Measurements from ENCODE around the gene ADORA3.

ADORA3 gene

DNA sequence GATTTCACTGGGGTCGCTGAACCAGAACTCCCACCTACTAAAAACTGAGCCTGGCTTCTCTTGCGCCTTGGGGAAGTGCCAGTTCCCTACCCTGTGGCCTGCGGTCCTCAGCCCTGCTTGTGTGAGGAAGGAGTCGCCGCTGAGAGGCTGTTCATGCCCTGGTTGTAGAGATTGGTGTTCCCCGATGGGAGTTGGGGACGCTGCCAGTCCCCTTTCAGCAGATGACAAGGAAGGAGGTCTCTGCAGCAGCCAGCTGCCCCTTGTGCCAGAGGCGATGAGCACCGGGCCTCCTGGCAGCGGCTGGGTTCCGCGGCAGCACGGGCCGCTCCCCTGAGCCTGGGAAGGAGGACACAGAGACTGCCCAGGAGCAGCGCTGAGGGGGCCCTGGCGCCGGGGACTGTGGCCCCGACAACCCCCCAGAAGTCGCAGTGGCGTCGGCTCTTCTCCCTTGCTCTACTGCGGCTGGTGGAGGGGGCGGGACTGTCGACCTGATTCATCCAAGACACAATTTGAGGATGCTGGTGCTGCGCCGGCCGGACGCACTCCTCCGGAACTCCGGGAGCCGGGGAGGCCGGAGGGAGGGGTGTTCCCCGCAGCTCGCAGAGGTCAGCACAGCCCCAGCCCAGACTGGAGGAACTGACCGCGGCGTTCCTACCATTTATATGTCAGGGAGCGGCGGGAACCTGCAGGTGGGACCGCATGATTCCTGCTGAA is 12.0 kb upstream of the ADORA3 start:
- H3K27ac Mint-ChIP-seq: no peak overlapping the region
- intact Hi-C loops (cut with micrococcal nuclease): loop anchor here (2.0 kb wide), 2 partner anchors 77 to 139 kb away; no protein-coding TSS in a partner anchor

DNA sequence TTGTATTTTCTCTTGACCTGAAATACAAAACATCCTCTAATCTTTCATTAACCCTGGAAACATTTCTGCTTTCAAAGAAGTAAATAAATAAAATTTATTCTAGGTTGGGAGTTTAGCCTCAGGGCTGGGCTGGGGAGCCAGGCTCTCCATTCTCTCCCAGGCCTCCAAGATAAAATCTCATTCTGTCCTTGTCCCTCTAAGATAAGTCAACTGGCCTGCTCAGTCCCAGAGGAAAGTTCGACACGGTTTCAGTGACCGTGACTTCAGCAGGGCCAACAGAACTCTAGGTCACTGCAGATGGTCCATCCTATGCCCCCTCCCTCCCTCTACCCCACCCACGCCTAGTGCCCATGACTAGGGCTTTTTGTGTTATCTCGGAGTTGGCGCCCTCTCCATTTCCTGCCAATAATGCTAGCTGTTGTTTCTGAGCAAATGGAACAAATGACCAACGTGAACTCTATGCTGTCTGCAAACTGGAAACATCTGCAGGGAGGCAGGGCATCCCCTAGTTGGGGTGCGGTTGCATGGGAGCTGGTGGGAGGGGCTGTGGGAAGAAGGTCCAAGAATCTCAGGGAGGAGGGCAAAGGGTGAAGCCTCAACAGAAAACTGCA is 10.1 kb upstream of the ADORA3 start:
- intact Hi-C loops (cut with micrococcal nuclease): loop anchor here (2.0 kb wide), 1 partner anchor 141 kb away; no protein-coding TSS in a partner anchor
- peaks cover 41% of the 10 kb centered on the region for H3K4me1 Mint-ChIP-seq (ENCODE audit: low read depth)
- no peaks in the 10 kb centered on the region for H3K27me3 Mint-ChIP-seq
- H3K9me3 Mint-ChIP-seq: no peaks in the 10 kb centered on the region
- H3K4me3 Mint-ChIP-seq: no peak overlapping the region
- no peak overlapping the region for H3K27ac Mint-ChIP-seq
- H3K36me3 Mint-ChIP-seq (ENCODE audit: low read depth): peaks cover 8% of the 10 kb centered on the region

More for the DNA sequence above, 12.0 kb upstream of the ADORA3 start:
- Mint-ChIP-seq H3K27me3 (no peaks in the 10 kb centered on the region), H3K4me1 (ENCODE audit: low read depth) (peaks cover 41% of the 10 kb centered on the region), H3K36me3 (ENCODE audit: low read depth) (peaks cover 8% of the 10 kb centered on the region), H3K9me3 (no peaks in the 10 kb centered on the region), H3K4me3 (peak overlapping the region; percentile 84)

DNA sequence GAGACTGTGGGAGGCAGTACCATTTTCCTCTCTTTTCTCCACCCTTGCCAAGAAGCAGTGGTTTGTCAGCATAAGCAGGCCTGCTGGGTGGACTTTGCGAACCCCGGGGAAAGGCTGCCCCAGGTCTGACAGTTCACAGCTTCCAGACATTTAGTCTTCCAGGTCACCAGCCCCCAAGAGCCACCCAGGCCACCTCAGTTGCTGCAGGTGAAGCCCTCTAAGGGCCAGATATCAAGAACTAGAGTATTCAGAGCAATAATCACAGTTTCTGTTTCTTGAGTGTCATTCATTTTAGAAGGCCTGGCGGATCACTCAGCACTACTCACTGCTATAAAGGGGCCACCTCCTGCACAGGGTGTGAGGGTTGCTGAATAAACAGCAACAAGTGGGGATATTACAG is 9.5 kb upstream of the ADORA3 start:
- H3K27ac Mint-ChIP-seq: no peak overlapping the region
- peaks cover 41% of the 10 kb centered on the region for H3K4me1 Mint-ChIP-seq (ENCODE audit: low read depth)
- no peaks in the 10 kb centered on the region for H3K9me3 Mint-ChIP-seq
- intact Hi-C loops (cut with micrococcal nuclease): no loop called here
- H3K27me3 Mint-ChIP-seq: no peaks in the 10 kb centered on the region
- peaks cover 8% of the 10 kb centered on the region for H3K36me3 Mint-ChIP-seq (ENCODE audit: low read depth)
- no peak overlapping the region for H3K4me3 Mint-ChIP-seq

DNA sequence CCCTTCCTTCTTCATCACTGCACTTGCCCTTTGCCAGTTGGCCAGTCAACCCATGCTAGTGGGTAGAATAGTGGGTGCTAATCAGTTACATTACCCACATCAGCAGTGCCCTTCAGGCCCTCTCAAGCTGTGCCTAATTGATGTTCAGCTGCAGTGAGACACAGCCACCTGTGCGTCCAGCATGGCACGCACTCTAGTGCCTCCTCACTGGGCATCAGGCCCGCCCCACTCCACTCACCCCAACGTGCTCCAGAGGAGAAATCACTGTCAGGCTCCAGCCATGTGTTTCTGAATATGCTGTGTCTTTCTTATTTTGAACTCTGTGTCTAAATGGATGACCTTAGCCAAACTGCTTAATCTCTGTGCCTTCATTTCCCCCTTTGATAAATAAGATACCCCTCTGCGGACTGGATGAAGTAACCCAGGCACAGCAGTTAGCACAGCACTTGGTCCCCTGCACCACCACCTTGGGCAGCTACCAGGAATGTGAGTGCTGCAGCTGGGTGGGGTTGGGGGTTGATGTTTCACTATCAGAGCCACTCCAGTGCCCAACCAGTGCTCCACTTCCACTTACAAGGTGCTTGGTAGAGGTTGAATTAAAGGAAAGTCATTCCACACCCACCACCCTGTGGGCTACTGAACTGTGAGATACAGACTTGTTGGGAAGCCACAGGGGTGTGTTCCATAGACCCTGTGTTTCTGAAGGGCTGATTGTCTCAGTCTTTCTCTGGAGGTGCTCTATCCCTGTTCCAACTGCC is 8.9 kb upstream of the ADORA3 start:
- Mint-ChIP-seq H3K27ac (no peak overlapping the region), H3K4me3 (no peak overlapping the region), H3K27me3 (no peaks in the 10 kb centered on the region), H3K9me3 (no peaks in the 10 kb centered on the region), H3K4me1 (ENCODE audit: low read depth) (peaks cover 39% of the 10 kb centered on the region), H3K36me3 (ENCODE audit: low read depth) (peaks cover 8% of the 10 kb centered on the region)
- intact Hi-C loops (cut with micrococcal nuclease): no loop called here

DNA sequence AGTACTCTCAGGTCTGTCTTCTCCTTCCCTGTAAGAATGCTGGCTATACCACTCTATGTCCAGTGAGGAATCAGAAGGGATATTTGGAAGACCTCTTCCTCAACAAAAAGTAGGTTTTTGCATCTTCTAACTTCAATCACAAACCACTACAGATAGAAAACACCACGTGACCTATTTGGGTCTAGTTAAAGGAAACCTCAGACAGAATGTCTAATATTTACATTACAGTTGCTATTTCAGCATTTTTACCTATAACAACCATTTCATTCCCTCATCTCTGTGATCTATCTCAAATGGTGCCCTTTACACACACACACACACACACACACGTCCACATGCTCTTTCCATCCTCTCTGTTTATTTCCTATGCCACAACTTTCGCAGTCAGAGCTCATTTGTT is 7.9 kb upstream of the ADORA3 start:
- no peaks in the 10 kb centered on the region for H3K9me3 Mint-ChIP-seq
- intact Hi-C loops (cut with micrococcal nuclease): no loop called here
- H3K27ac Mint-ChIP-seq: no peak overlapping the region
- H3K36me3 Mint-ChIP-seq (ENCODE audit: low read depth): peaks cover 8% of the 10 kb centered on the region
- no peak overlapping the region for H3K4me3 Mint-ChIP-seq
- H3K27me3 Mint-ChIP-seq: no peaks in the 10 kb centered on the region
- peaks cover 33% of the 10 kb centered on the region for H3K4me1 Mint-ChIP-seq (ENCODE audit: low read depth)

DNA sequence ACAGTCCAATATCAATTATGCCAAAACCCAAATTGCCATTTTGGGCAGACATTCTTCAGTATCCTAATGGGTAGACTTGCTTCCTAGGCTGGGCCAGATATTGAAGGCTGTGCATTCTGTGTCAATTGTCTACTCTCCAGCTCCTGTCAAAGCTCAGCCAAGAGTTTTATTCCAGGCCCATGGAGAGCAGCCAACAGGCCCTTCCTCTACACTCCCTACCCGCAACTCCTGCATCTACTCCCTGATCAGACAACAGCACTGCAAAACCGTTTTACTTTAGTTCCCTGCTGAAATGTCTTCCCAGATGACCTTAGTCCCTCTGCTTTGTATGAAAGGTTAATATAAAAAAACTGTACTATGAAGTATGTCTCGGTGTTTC is 6.6 kb upstream of the ADORA3 start:
- intact Hi-C loops (cut with micrococcal nuclease): loop anchor here (2.0 to 5.0 kb wide), 2 partner anchors 38 to 111 kb away; partner anchors contain the start of gene C1orf162
- Mint-ChIP-seq H3K9me3 (no peaks in the 10 kb centered on the region), H3K27ac (no peak overlapping the region), H3K4me1 (ENCODE audit: low read depth) (peaks cover 33% of the 10 kb centered on the region), H3K27me3 (no peaks in the 10 kb centered on the region), H3K4me3 (no peak overlapping the region), H3K36me3 (ENCODE audit: low read depth) (no peaks in the 10 kb centered on the region)

DNA sequence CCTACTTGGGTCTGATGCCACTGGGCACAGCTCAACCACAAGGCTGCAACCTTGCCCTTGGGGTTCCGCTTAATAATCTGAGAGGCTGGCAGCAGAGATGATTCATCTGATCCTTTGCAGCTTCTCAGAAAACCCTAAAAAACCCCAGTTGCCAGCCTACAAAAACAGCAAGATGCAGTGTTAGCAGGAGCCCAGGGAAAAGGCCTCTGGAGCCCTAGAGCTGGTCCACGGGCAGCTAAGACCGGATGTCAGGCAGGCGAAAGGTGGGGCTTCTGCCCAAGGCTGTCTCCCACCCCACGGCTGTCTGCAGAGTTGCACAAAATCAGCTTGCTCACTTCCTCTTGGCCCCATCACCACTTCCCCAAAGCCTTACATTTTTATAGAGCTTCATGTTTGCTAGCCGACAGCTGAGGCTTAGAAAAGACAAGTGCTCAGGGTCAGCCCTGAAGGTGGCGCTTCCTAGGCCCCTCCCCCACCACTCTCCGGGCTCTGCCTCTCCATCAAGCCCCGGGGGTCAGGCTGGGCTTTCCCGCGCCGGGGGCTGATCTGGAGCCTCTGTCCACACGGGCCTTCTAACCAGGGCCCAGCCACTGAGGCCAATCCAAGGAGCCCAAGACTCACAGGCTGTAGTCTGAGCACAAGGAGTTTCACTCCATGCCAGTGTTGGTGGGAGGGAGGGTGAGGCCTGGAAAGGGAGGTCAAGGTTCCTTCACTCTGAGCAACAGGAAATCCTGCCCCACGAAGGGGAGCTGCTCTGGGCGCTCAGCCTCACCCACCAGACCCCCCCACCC is 4.2 kb upstream of the ADORA3 start:
- intact Hi-C loops (cut with micrococcal nuclease): loop anchor here (1.0 to 5.0 kb wide), 5 partner anchors 27 to 149 kb away; partner anchors contain the start of genes ATP5PB, C1orf162 and WDR77
- peaks cover 5% of the 10 kb centered on the region for H3K36me3 Mint-ChIP-seq (ENCODE audit: low read depth)
- H3K9me3 Mint-ChIP-seq: no peaks in the 10 kb centered on the region
- H3K27me3 Mint-ChIP-seq: no peaks in the 10 kb centered on the region
- H3K27ac Mint-ChIP-seq: no peak overlapping the region
- peak overlapping the region; percentile 59 for H3K4me3 Mint-ChIP-seq
- peaks cover 41% of the 10 kb centered on the region for H3K4me1 Mint-ChIP-seq (ENCODE audit: low read depth)

DNA sequence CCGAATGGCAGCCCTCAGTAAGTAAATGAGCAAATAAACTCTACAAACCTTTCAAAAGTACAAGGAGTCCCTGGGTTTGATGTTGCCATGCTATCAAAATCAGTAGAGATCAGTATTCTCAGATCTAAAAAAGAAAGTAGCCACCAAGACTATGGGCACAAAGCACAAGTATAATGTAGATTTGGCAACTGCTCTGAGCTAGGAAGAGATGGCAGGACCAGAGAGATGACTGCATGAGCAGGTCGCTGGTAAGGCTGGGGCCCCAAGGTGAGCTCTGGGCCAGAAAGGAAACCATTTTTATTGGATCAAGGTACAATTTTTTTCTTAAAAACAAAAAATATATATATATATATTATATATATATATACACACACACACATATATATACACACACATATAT is 3.1 kb upstream of the ADORA3 start:
- Mint-ChIP-seq H3K9me3 (no peaks in the 10 kb centered on the region), H3K4me3 (no peak overlapping the region), H3K36me3 (ENCODE audit: low read depth) (peaks cover 10% of the 10 kb centered on the region), H3K27ac (no peak overlapping the region), H3K4me1 (ENCODE audit: low read depth) (peaks cover 43% of the 10 kb centered on the region), H3K27me3 (no peaks in the 10 kb centered on the region)
- intact Hi-C loops (cut with micrococcal nuclease): loop anchor here (2.0 to 5.0 kb wide), 3 partner anchors 26 to 58 kb away; partner anchors contain the start of genes ATP5PB, C1orf162 and WDR77

DNA sequence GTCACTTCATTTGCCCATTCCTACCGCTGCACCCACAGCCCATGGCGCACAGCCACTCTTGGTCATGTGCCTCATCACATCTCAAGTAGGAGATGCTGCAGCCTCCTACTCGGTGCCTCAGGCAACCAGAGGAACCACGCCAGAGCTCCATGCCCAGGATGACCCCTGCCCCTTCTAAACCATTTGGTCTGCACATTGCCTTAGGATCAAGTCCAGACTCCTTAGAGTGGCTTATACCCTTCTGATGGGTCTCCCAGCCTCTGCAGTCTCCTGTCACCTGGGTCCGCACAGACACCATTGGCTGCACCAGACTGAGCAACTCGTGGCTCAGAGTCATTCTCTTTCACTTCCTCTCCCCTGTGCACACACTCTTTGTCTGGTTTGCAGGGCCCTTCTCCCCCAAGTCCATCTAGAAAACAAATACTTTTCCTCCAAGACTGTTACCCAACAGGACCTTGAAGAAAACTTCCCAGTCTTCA is 2.2 kb upstream of the ADORA3 start:
- no peak overlapping the region for H3K27ac Mint-ChIP-seq
- intact Hi-C loops (cut with micrococcal nuclease): loop anchor here (2.0 to 5.0 kb wide), 3 partner anchors 25 to 57 kb away; partner anchors contain the start of genes ATP5PB, C1orf162 and WDR77
- H3K4me3 Mint-ChIP-seq: peak overlapping the region; percentile 20
- no peaks in the 10 kb centered on the region for H3K27me3 Mint-ChIP-seq
- H3K36me3 Mint-ChIP-seq (ENCODE audit: low read depth): peaks cover 19% of the 10 kb centered on the region
- peaks cover 49% of the 10 kb centered on the region for H3K4me1 Mint-ChIP-seq (ENCODE audit: low read depth)
- H3K9me3 Mint-ChIP-seq: no peaks in the 10 kb centered on the region

DNA sequence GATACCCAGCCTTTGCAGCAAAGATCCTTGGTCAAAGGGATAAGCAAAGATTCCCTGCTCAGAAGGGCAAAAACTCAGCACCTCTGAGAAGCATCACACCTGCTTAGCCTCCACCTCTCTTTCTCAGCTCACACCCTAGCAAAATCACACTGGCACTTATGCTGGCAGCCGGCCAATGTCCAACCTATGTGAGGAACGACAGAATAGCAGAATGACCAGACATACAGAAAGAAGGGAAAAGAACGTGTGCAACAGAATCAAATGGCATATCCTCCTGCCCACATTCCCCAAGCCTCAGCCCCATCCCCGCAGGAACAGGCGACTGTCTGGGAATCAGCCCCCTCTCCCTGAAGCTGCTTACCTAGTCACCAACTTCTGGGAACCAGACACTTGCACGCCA is 664 bp upstream of the ADORA3 start:
- peak overlapping the region; percentile 33 for H3K4me3 Mint-ChIP-seq
- H3K27me3 Mint-ChIP-seq: no peaks in the 10 kb centered on the region
- H3K27ac Mint-ChIP-seq: no peak overlapping the region
- peaks cover 35% of the 10 kb centered on the region for H3K36me3 Mint-ChIP-seq (ENCODE audit: low read depth)
- peaks cover 7% of the 10 kb centered on the region for H3K9me3 Mint-ChIP-seq
- peaks cover 65% of the 10 kb centered on the region for H3K4me1 Mint-ChIP-seq (ENCODE audit: low read depth)
- intact Hi-C loops (cut with micrococcal nuclease): no loop called here

DNA sequence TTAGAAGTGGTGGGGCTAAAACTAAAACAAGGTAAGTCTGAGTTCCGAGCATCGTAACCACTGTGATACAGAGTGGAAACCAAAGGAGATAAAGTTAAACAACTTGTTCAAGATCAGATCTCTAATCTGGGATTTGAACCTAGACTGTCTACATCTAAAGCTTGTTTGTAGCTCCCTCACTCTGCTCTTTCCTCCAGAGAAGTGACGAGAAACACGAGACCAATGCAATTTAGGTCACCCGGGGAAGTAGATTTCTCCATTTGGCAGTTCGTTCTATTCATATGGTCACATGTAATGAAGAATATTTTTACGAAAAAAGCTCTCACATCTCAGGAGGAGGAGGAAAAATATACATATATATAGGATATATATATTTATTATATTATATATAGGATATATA is 1.8 kb downstream of the ADORA3 start:
- intact Hi-C loops (cut with micrococcal nuclease): no loop called here
- Mint-ChIP-seq H3K27ac (peak overlapping the region; percentile 63), H3K9me3 (peaks cover 9% of the 10 kb centered on the region), H3K4me3 (peak overlapping the region; percentile 74), H3K4me1 (ENCODE audit: low read depth) (peaks cover 87% of the 10 kb centered on the region), H3K27me3 (no peaks in the 10 kb centered on the region), H3K36me3 (ENCODE audit: low read depth) (peaks cover 44% of the 10 kb centered on the region)

DNA sequence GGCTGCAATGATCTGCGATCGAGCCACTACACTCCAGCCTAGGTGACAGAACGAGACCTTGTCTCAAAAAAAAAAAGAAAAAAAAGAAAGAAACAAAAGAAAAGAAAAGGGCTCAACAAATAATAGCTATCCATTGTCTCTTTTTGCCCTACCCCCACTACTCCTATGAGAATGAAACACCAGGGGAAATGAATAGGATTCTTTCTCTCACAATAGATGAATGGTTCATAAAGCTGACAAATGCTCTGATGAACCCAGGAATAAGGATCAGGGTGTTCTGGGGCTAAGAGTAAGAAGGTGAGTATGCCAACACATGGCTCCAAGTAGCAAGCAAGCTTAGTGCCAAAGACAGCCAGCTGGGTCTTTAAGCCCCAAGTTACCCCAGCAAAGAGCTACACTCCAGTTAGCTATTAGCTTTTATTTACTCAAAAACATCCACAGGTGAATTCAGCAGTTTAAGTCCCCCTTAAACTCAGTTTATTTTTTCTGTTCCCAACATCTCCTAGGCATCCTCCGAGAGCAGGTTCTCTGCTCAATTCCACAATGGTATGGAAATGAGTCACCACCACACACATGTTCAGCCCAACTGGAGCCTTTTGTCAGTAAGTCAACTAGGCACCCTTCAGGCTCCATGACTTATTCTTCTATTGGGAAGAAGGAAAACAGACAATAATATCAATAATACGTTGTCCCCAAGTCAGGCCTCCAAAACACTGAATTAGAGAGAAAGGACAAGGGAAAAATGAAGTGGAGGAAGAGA is 4.2 kb downstream of the ADORA3 start:
- H3K9me3 Mint-ChIP-seq: peaks cover 22% of the 10 kb centered on the region
- H3K36me3 Mint-ChIP-seq (ENCODE audit: low read depth): peaks cover 47% of the 10 kb centered on the region
- H3K27ac Mint-ChIP-seq: peak overlapping the region; percentile 61
- peak overlapping the region; percentile 55 for H3K4me3 Mint-ChIP-seq
- H3K27me3 Mint-ChIP-seq: no peaks in the 10 kb centered on the region
- peaks cover 77% of the 10 kb centered on the region for H3K4me1 Mint-ChIP-seq (ENCODE audit: low read depth)
- intact Hi-C loops (cut with micrococcal nuclease): no loop called here

DNA sequence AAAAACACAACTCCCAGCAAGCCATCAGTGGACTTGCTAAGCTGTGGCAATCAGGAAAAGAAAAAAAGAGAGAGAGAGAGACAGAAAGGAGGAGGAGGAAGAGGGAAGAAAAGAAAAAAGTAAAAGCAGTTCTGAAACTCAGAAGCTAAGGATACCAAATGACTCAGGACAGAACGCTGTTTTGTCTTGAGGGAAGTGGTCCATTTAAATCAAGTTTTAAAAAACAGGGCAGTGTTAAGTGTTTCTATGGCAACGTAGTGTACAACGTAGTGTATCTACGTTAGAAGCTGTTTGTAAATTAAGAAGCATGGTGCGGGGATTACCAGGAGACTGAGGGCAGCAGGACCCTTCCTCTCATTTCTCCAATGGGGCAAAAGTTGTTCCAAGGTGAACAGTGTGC is 5.8 kb downstream of the ADORA3 start:
- Mint-ChIP-seq H3K9me3 (peaks cover 25% of the 10 kb centered on the region), H3K4me1 (ENCODE audit: low read depth) (peaks cover 72% of the 10 kb centered on the region), H3K27ac (peak overlapping the region; percentile 72), H3K36me3 (ENCODE audit: low read depth) (peaks cover 43% of the 10 kb centered on the region), H3K4me3 (no peak overlapping the region), H3K27me3 (no peaks in the 10 kb centered on the region)
- intact Hi-C loops (cut with micrococcal nuclease): no loop called here
